Measurements from ENCODE around the gene PRKCZ. TPM values are rescaled to one million over a fixed set of nuclear protein-coding genes. Genes with fewer than 3 reads are reported as not detected.

The PRKCZ gene
- total RNA-seq, 1 donor from 2014 or later = 120 TPM

- TF ChIP-seq CTCF (IDR thresholded peaks at IDR 0.05; ENCODE audit: partially characterized antibody, unreplicated experiment) = no peak
- Mint-ChIP-seq H3K4me1 (ENCODE audit: low read depth, unreplicated experiment) (peaks cover 10% of the 10 kb centered on the region), H3K36me3 (ENCODE audit: unreplicated experiment) (no peaks in the 10 kb centered on the region), H3K9me3 (ENCODE audit: unreplicated experiment) (no peaks in the 10 kb centered on the region), H3K27ac (ENCODE audit: unreplicated experiment) (peak overlapping the region; percentile 76), H3K4me3 (ENCODE audit: unreplicated experiment) (peak overlapping the region; percentile 46), H3K27me3 (ENCODE audit: unreplicated experiment) (peaks cover 2% of the 10 kb centered on the region)
- DNase-seq = no peak
These were observed 162.0 kb downstream of the PRKCZ start for GRCh38 chr1:2212274-2212531.

- Mint-ChIP-seq H3K9me3 (ENCODE audit: unreplicated experiment) (no peaks in the 10 kb centered on the region), H3K27me3 (ENCODE audit: unreplicated experiment) (peaks cover 2% of the 10 kb centered on the region), H3K4me1 (ENCODE audit: low read depth, unreplicated experiment) (peaks cover 8% of the 10 kb centered on the region), H3K27ac (ENCODE audit: unreplicated experiment) (peak overlapping the region; percentile 75), H3K4me3 (ENCODE audit: unreplicated experiment) (no peak overlapping the region), H3K36me3 (ENCODE audit: unreplicated experiment) (no peaks in the 10 kb centered on the region)
- no peak for TF ChIP-seq CTCF (IDR thresholded peaks at IDR 0.05; ENCODE audit: partially characterized antibody, unreplicated experiment)
- peak; percentile 80 for DNase-seq
These were observed 162.6 kb downstream of the PRKCZ start for GRCh38 chr1:2212532-2213491.

GRCh38 chr1:2213576-2214505 is 163.6 kb downstream of the PRKCZ start:
- Mint-ChIP-seq H3K27me3 (ENCODE audit: unreplicated experiment) (peaks cover 2% of the 10 kb centered on the region), H3K4me1 (ENCODE audit: low read depth, unreplicated experiment) (peaks cover 7% of the 10 kb centered on the region), H3K36me3 (ENCODE audit: unreplicated experiment) (no peaks in the 10 kb centered on the region), H3K9me3 (ENCODE audit: unreplicated experiment) (no peaks in the 10 kb centered on the region), H3K27ac (ENCODE audit: unreplicated experiment) (no peak overlapping the region), H3K4me3 (ENCODE audit: unreplicated experiment) (no peak overlapping the region)
- DNase-seq = no peak
- no peak for TF ChIP-seq CTCF (IDR thresholded peaks at IDR 0.05; ENCODE audit: partially characterized antibody, unreplicated experiment)

- peaks cover 2% of the 10 kb centered on the region for H3K27me3 Mint-ChIP-seq (ENCODE audit: unreplicated experiment)
- no peak overlapping the region for H3K27ac Mint-ChIP-seq (ENCODE audit: unreplicated experiment)
- TF ChIP-seq CTCF (IDR thresholded peaks at IDR 0.05; ENCODE audit: partially characterized antibody, unreplicated experiment) = no peak
- H3K36me3 Mint-ChIP-seq (ENCODE audit: unreplicated experiment) = no peaks in the 10 kb centered on the region
- no peak for DNase-seq
- no peak overlapping the region for H3K4me3 Mint-ChIP-seq (ENCODE audit: unreplicated experiment)
- peaks cover 2% of the 10 kb centered on the region for H3K4me1 Mint-ChIP-seq (ENCODE audit: low read depth, unreplicated experiment)
- no peaks in the 10 kb centered on the region for H3K9me3 Mint-ChIP-seq (ENCODE audit: unreplicated experiment)
These were observed 164.5 kb downstream of the PRKCZ start for GRCh38 chr1:2214541-2215241.

All from glutamatergic neuron (in vitro differentiated cells).